HG03135 (cell line): ENCODE data around the gene UROS.

Source experiments
- ATAC-seq: cut with Tn5 transposase; IDR thresholded peaks from one replicate; pipeline ENCODE4 v1.9.1; 2021; ENCODE audit warnings: mild to moderate bottlenecking, moderate library complexity; ENCODE audit not compliant: unreplicated experiment

Gene UROS

DNA sequence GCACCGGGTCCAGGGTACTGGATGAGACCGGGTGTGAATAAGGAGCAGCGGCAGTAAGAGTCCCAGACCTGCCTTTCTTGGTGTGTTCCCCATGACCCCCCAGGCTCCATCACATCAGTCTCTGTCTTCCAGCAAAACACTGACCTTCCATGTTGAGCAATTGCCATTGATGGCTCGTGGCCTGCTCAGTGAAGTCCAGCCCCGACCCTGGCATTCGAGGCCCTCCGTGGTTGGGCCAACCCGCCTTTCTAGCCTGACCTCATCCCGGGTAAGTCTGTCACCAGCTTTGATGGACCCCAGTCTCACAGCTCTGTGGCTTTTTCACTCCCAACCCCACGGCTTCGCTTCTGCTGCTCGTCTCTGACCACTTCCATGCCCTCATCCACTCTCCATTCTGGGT, 53.9 kb downstream of the UROS start:
- no peak for ATAC-seq

GRCh38 chr10:125768219-125768855, 54.7 kb downstream of the UROS start:
- ATAC-seq = no peak

- ATAC-seq = no peak
Measured at GRCh38 chr10:125766511-125766910, 56.5 kb downstream of the UROS start.

DNA sequence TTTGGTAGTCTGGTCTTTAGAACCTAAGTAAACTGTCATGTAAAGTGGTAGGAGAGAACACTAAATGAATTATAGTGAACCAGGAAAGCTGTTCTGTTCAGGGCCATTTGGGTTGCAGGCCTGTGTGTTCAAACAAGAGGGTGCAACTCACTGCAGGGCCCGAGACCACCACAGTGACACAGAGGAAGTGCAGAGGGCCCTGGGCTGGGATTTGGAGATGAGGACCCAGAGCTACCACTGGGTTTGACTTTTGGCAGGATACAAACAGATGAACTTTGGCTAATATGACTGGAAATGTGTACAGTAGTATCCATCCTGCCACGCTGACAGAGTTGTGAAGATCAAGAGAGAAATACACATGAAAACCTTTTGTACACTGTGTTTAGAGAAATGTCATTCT, 57.2 kb downstream of the UROS start:
- ATAC-seq = no peak

GRCh38 chr10:125762692-125763648, 60.1 kb downstream of the UROS start:
- ATAC-seq = no peak

DNA sequence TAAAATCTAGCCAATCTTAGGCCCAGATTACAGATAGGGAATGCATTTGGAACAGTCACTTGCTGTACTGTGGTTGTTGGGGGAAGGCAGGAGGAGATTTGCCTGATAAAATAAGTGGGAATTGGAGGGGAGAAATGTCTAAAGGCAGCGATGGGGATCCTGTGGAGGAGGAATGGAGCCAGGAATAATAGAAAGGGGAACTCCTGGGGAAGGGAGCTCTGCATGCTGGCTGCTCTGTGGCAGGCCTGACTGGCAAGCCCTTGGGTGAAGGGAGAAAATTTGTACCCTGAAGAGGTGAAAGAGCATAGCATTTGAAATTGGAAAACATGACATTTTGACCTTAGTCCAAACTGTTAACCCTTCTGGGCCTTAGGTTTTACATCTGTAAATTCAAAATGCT, 61.1 kb downstream of the UROS start:
- ATAC-seq = no peak

DNA sequence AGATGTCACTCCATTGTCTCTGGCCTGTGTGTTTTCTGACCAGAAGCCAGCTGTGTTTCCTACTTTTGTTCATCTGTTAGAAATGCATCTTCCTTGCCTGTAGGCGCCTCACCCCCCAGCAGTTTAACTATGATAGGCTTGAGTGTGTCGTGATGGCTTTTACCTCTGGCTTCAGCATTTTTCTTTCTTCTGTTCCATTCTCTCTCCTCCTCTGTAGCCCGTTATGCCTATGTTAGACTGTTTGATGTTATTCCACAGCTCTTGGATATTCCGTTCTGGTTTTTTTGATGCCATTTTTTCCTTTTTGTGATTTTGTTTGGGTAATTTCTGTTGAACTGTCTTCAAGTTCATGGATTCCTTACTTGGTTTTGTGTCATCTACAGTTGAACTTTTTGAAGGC, 65.3 kb downstream of the UROS start:
- ATAC-seq = no peak

DNA sequence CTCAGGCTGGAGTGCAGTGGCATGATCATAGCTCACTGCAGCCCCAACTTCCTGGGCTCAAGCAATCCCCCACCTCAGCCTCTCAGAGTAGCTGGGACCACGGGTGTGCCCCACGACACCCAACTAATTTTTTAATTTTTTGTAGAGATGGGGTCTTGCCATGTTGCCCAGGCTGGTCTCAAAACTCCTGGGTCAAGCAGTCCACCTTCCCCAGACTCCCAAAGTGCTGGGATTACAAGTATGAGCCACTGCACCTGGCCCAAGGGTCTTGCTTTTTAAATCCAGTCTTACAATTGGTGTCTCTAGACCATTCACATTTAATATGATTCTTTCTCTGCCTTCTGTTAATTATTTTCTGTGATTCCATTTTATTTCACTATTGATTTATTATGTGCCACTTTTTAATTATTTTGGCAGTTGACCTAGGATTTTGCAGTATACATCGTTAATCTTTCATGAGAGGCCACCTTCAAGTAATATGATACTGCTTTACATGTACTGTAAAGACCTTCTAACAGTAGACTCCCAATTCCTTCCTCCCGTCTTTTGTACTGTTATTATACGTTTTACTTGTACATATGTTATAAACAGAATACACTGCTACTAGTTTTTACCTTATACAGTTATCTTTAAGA, 66.1 kb downstream of the UROS start:
- no peak for ATAC-seq

DNA sequence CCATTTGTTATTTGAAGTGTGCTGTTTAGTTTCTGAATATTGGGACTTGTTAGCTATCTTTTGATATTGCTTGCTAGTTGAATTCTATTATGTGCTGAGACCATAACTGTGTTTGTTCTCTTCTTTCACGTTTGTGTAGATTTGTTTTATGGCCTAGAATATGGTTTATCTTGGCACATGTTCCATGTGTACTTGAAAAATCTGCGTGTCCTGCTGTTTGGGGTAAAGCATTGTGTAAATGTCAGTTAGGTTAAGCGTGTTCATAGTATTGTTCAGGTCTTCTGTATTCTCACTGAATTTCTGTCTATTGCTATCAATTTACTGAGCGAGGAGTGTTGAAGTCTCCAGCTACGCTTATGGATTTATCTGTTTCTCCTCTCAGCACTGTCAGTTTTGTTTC, 66.9 kb downstream of the UROS start:
- ATAC-seq = no peak

DNA sequence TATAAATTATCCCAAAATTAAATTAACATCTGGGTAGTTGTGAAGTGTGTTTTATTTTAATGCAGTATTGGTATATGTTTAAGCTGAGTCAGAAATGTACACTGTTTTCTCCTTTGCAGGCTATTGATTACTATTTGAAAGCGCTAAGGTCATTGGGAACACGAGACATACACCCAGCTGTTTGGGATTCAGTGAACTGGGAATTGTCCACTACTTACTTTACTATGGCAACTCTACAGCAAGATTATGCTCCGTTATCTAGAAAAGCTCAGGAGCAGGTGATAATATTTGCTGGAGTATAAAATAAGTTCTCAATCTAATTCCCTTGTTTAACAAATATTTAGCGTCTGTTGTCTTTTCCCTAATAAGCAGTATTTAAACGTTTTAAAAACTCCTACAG, 75.6 kb downstream of the UROS start:
- no peak for ATAC-seq

DNA sequence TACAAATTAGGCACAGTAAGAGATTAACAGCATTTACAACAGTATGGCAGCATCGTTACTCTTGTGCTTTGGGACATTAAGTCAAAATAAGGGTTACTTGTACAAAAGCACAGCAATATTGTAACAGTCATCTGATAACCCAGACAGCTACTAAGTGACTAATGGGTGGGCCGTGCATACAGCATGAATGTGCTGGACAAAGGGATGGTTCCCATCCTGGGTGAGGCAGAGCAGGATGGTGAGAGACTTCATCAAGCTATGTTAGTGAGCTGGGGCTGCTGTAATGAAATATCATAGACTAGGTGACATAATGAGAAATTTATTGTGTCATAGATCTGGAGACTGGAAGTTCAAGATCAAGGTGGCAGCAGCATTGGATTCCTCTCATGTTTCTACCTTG, 78.1 kb downstream of the UROS start:
- no peak for ATAC-seq

DNA sequence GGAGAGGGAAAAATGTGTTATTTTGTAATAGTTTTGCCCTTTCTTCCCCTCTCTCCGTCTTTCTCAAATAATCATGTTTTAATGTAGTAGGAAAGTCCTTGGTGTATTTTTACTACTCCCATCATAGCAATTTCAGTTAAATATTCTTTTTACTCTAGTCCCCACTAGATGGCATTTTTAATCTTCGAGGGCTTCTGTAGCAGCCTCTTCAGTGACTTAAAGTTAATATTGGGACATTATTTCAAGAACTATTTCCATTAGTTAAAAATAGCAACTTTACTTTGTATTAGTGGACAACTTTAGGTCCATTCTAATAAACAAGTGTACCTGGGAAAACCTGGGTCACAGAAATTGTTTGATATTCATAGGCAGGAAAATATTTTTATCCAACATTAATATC, 80.6 kb downstream of the UROS start:
- no peak for ATAC-seq

- ATAC-seq = no peak
Measured at GRCh38 chr10:125739994-125740679, 82.9 kb downstream of the UROS start.
